BE2C (cell line): ENCODE data around the gene NANOG. TPM values are rescaled to one million over a fixed set of nuclear protein-coding genes. Genes with fewer than 3 reads are reported as not detected.
"Not testable (repeated sequence)": the region's sequence is repeated elsewhere in the genome, so short reads cannot be mapped to it uniquely, and the experiment has no call there.

Source experiments
- DNase-seq: peaks from one replicate; pipeline ENCODE4 v3.0.0-alpha.2; 2020
- H3K27me3 ChIP-seq: fragments of 250-450 bp; sonication (Bioruptor Pico); 2 replicates; pipeline ENCODE4 v1.5.1; 2020; ENCODE audit warnings: mild to moderate bottlenecking
- H3K36me3 ChIP-seq: fragments of 250-450 bp; sonication (Bioruptor Pico); 2 replicates; pipeline ENCODE4 v1.5.1; 2020; ENCODE audit warnings: mild to moderate bottlenecking
- H3K4me1 ChIP-seq: fragments of 250-450 bp; sonication (Bioruptor Pico); 2 replicates; pipeline ENCODE4 v1.5.1; 2020
- H3K4me3 ChIP-seq: 2 replicates; pipeline ENCODE4 v1.5.1; 2011; ENCODE audit warnings: low read depth, low read length
- H3K9me3 ChIP-seq: fragments of 250-450 bp; sonication (Bioruptor Pico); 2 replicates; pipeline ENCODE4 v1.5.1; 2020
- polyA plus RNA-seq: library from polyadenylated mRNA; unstranded; fragments of >200 nt; gene quantifications from one replicate; pipeline ENCODE4 v1.2.1, GENCODE V29; 2012; ENCODE audit warnings: low read depth, missing spikeins; ENCODE audit not compliant: insufficient read length, insufficient read depth
- TF ChIP-seq, protein P1 (sequence below): IDR thresholded peaks from 2 replicates; pipeline ENCODE4 v1.5.1; 2012; ENCODE audit warnings: mild to moderate bottlenecking, low read depth, low read length

Gene NANOG
- 0.15 TPM for polyA plus RNA-seq

- H3K9me3 ChIP-seq, H3K36me3 ChIP-seq, H3K4me1 ChIP-seq, DNase-seq, H3K4me3 ChIP-seq, H3K27me3 ChIP-seq: not testable (repeated sequence)
These were observed at the start of gene NANOG for GRCh38 chr12:7788884-7789528. NANOG (plus strand) TSS chr12:7789402; CDS start chr12:7789615, 213 bp downstream.

- Histone ChIP-seq H3K36me3 (no peaks in the 10 kb centered on the region), H3K4me1 (no peaks in the 10 kb centered on the region), H3K9me3 (no peaks in the 10 kb centered on the region; the same call in 1 of the 2 replicates), H3K27me3 (no peaks in the 10 kb centered on the region), H3K4me3 (no peak within 1 kb of the TSS)
- no peak for DNase-seq
- TF ChIP-seq, protein P1, sequence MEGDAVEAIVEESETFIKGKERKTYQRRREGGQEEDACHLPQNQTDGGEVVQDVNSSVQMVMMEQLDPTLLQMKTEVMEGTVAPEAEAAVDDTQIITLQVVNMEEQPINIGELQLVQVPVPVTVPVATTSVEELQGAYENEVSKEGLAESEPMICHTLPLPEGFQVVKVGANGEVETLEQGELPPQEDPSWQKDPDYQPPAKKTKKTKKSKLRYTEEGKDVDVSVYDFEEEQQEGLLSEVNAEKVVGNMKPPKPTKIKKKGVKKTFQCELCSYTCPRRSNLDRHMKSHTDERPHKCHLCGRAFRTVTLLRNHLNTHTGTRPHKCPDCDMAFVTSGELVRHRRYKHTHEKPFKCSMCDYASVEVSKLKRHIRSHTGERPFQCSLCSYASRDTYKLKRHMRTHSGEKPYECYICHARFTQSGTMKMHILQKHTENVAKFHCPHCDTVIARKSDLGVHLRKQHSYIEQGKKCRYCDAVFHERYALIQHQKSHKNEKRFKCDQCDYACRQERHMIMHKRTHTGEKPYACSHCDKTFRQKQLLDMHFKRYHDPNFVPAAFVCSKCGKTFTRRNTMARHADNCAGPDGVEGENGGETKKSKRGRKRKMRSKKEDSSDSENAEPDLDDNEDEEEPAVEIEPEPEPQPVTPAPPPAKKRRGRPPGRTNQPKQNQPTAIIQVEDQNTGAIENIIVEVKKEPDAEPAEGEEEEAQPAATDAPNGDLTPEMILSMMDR, result no peak
These were observed 42.0 kb upstream of the NANOG start, which contains the start of gene CLEC4C for GRCh38 chr12:7747246-7747645. CLEC4C (minus strand) TSS chr12:7747375; CDS start chr12:7747348, 27 bp downstream.

DNA sequence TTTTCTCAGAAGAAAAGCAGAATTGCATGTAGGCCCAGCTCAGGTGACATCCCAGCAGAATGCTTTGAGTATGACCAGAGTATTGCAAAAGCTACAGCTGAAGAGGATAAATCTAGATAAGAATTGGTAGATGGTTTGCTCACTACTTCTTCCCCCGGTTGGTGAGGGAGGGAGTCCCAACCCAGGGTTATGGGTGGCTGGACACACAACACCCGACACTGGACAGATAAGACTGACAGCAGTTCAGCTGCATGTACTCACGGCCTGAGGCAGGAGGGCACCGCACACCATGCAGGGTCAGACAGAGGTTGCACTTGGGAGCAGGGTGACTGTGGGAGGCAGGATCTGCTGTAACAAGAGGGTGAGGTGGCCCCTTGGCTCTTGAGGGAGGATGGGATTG is 40.4 kb upstream of the NANOG start:
- Histone ChIP-seq H3K36me3 (no peaks in the 10 kb centered on the region), H3K27me3 (no peaks in the 10 kb centered on the region), H3K4me3 (no peak overlapping the region), H3K4me1 (no peaks in the 10 kb centered on the region), H3K9me3 (no peaks in the 10 kb centered on the region; the same call in 1 of the 2 replicates)
- TF ChIP-seq, protein P1, result no peak
- no peak for DNase-seq

- Histone ChIP-seq H3K9me3 (no peaks in the 10 kb centered on the region; the same call in 1 of the 2 replicates), H3K4me3 (no peak overlapping the region), H3K27me3 (no peaks in the 10 kb centered on the region), H3K36me3 (no peaks in the 10 kb centered on the region), H3K4me1 (no peaks in the 10 kb centered on the region)
- no peak for DNase-seq
- TF ChIP-seq, protein P1, result no peak
These were observed 39.8 kb upstream of the NANOG start for GRCh38 chr12:7749442-7749841.

DNA sequence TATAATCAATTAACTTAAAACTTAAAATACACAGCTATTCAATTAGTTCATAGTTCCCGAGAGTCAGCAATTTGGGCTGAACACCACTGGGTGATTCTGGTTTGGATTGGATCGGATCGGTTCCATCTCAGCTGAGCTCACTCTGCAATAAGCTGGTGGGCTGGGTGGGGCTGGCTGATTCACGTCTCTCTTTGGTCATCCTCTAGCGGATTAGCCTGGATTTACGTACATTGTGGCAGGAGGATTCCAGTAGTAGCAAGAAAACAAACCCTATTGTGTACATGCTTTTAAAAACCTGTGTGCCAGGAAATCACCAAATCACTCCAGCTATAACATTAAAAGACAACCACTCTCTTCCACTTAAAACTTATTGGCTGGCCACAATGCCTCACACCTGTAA is 38.9 kb upstream of the NANOG start:
- Histone ChIP-seq H3K27me3 (no peaks in the 10 kb centered on the region), H3K36me3 (no peaks in the 10 kb centered on the region), H3K4me3 (no peak overlapping the region), H3K9me3 (no peaks in the 10 kb centered on the region; the same call in 1 of the 2 replicates), H3K4me1 (no peaks in the 10 kb centered on the region)
- no peak for DNase-seq
- TF ChIP-seq, protein P1, result no peak

GRCh38 chr12:7751394-7751793 is 37.8 kb upstream of the NANOG start:
- H3K4me3 ChIP-seq, result no peak overlapping the region
- H3K27me3 ChIP-seq, result no peaks in the 10 kb centered on the region
- H3K36me3 ChIP-seq, result no peaks in the 10 kb centered on the region
- H3K9me3 ChIP-seq, result no peaks in the 10 kb centered on the region; the same call in 1 of the 2 replicates
- DNase-seq, result no peak
- TF ChIP-seq, protein P1, result no peak
- no peaks in the 10 kb centered on the region for H3K4me1 ChIP-seq

- H3K9me3 ChIP-seq, H3K27me3 ChIP-seq, DNase-seq, H3K36me3 ChIP-seq, H3K4me1 ChIP-seq, H3K4me3 ChIP-seq: not testable (repeated sequence)
These were observed 37.0 kb upstream of the NANOG start for GRCh38 chr12:7751941-7752922.

DNA sequence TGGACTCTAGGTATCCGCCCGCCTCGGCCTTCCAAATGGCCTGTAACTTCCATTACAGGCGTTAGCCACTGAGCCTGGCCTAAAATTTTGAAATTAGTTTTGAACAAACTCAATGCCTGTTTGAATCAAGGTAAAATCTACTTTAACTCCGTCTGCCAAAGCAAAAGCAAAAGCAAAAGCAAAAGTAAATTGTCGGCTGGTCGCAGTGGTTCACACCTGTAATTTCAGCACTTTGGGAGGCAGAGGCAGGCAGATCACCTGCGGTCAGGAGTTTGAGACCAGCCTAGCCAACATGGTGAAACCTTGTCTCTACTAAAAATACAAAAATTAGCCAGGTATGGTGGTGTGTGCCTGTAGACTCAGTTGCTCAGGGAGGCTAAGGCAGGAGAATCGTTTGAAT is 33.5 kb upstream of the NANOG start:
- H3K36me3 ChIP-seq, DNase-seq, H3K4me3 ChIP-seq, H3K4me1 ChIP-seq, H3K9me3 ChIP-seq, H3K27me3 ChIP-seq: not testable (repeated sequence)
